Endothelial cell of umbilical vein (primary cell): ENCODE results near the gene UBE2H. TPM values are rescaled to one million over a fixed set of nuclear protein-coding genes. Genes with fewer than 3 reads are reported as not detected.

Experiments used
- BruUV-seq: library from RNA; stranded (reverse); fragments of 400-500 nt; replicated peaks from 2 replicates; lab custom pipeline; 2021; lab: Mats Ljungman, UMichigan
- CTCF ChIA-PET: fragments of 300-600, 350-600 bp; sonication (Branson Sonifier 250); formaldehyde crosslinking; loops from one replicate; lab custom pipeline; 2021; ENCODE audit warnings: antibody characterized with exemption, inconsistent platforms; lab: Charles Lee
- POLR2A ChIA-PET: fragments of 300-600, 350-600 bp; sonication (Branson Sonifier 250); formaldehyde crosslinking; loops from one replicate; lab custom pipeline; 2021; ENCODE audit warnings: antibody characterized with exemption, inconsistent platforms; lab: Charles Lee
- DNase-seq: peaks from one replicate; pipeline ENCODE4 v3.0.0-alpha.2; 2011; ENCODE audit warnings: low read depth, low spot score
- FAIRE-seq: peaks from 2 replicates; lab custom pipeline; 2011; peaks lifted over from hg19 to GRCh38; lab: Jason Lieb, UNC
- H2AFZ ChIP-seq: 2 replicates; pipeline ENCODE4 v1.6.0; 2012; ENCODE audit warnings: low read depth, low read length, control low read depth, inconsistent platforms
- H3K27ac ChIP-seq: 2 replicates; pipeline ENCODE4 v1.5.1; 2011; ENCODE audit warnings: low read depth, mild to moderate bottlenecking, control low read depth, low read length, moderate library complexity; ENCODE audit not compliant: insufficient read depth
- H3K27me3 ChIP-seq, 2 experiments: 2 replicates each; pipeline versions ENCODE4 v1.6.0 to v1.6.1; 2011; ENCODE audit warnings: low read length in 2 of 2, mixed read lengths in 1 of 2; ENCODE audit not compliant: control insufficient read depth in 2 of 2, insufficient read depth in 2 of 2
- H3K36me3 ChIP-seq, 2 experiments: 2 replicates in 1 of 2; 3 replicates in 1 of 2; pipeline ENCODE4 v1.5.1; 2011; ENCODE audit warnings: low read length in 2 of 2, mild to moderate bottlenecking in 1 of 2, moderate library complexity in 1 of 2; ENCODE audit not compliant: control insufficient read depth in 2 of 2, insufficient read depth in 2 of 2; ENCODE audit errors: extremely low read depth in 1 of 2
- H3K4me1 ChIP-seq: 3 replicates; pipeline ENCODE4 v1.5.1; 2011; ENCODE audit warnings: mild to moderate bottlenecking, low read length; ENCODE audit not compliant: control insufficient read depth, insufficient read depth; ENCODE audit errors: extremely low read depth
- H3K4me2 ChIP-seq: 2 replicates; pipeline ENCODE4 v1.6.1; 2011; ENCODE audit warnings: low read length, control low read depth, mixed read lengths; ENCODE audit not compliant: insufficient read depth
- H3K4me3 ChIP-seq, 3 experiments: fragments of 200-600 bp in 1 of 3; sonication (generic), shearing (Covaris generic) in 1 of 3; replicated peaks in 1 of 3; 2 replicates each; pipeline ENCODE4 v1.5.1; 2011 to 2016; ENCODE audit warnings: control low read depth in 3 of 3, low read length in 3 of 3, mild to moderate bottlenecking in 2 of 3, inconsistent platforms in 1 of 3, low read depth in 1 of 3, moderate library complexity in 1 of 3; ENCODE audit not compliant: insufficient read depth in 1 of 3
- H3K79me2 ChIP-seq: 2 replicates; pipeline ENCODE4 v1.6.0; 2012; ENCODE audit warnings: low read length, inconsistent platforms; ENCODE audit not compliant: control insufficient read depth, insufficient read depth
- H3K9ac ChIP-seq: replicated peaks from 2 replicates; pipeline ENCODE3; 2011; ENCODE audit warnings: low read length, control low read depth; ENCODE audit not compliant: insufficient read depth; ENCODE audit errors: extremely low read depth
- H3K9me1 ChIP-seq: replicated peaks from 3 replicates; pipeline ENCODE4 v1.6.0; 2011; ENCODE audit warnings: mild to moderate bottlenecking, low read length; ENCODE audit not compliant: control insufficient read depth, insufficient read depth; ENCODE audit errors: extremely low read depth
- H3K9me3 ChIP-seq: replicated peaks from 2 replicates; pipeline ENCODE4 v1.5.1; 2012; ENCODE audit warnings: low read length, inconsistent platforms; ENCODE audit not compliant: control insufficient read depth, insufficient read depth
- H4K20me1 ChIP-seq: replicated peaks from 2 replicates; pipeline ENCODE3; 2011; ENCODE audit warnings: mild to moderate bottlenecking, low read length; ENCODE audit not compliant: control insufficient read depth, insufficient read depth; ENCODE audit errors: extremely low read depth
- CTCF ChIP-seq, 2 donors: IDR thresholded peaks; 1 replicate in 1 of 2; 2 replicates in 1 of 2; pipeline ENCODE4 v1.5.1; 2011; ENCODE audit warnings: low read length in 2 of 2, mild to moderate bottlenecking in 2 of 2, moderate library complexity in 2 of 2, control low read depth in 1 of 2, inconsistent platforms in 1 of 2, low read depth in 1 of 2; ENCODE audit not compliant: insufficient read depth in 1 of 2; ENCODE audit errors: extremely low read depth in 1 of 2
- FOS ChIP-seq: IDR thresholded peaks from 2 replicates; pipeline ENCODE4 v1.6.1; 2011; ENCODE audit warnings: mild to moderate bottlenecking, low read length, moderate library complexity, borderline replicate concordance; ENCODE audit not compliant: insufficient read depth
- GATA2 ChIP-seq: IDR thresholded peaks from 2 replicates; pipeline ENCODE4 v1.7.0; 2011; ENCODE audit warnings: low read depth, mild to moderate bottlenecking, moderate library complexity, mixed read lengths, low read length; ENCODE audit not compliant: insufficient read length, insufficient read depth
- JUN ChIP-seq: IDR thresholded peaks from 2 replicates; pipeline ENCODE4 v1.6.1; 2011; ENCODE audit warnings: borderline replicate concordance, low read depth; ENCODE audit not compliant: insufficient read length, insufficient read depth
- MAX ChIP-seq: IDR thresholded peaks from 2 replicates; pipeline ENCODE4 v1.6.1; 2011; ENCODE audit not compliant: insufficient read depth, insufficient read length
- MYC ChIP-seq: IDR thresholded peaks from one replicate; pipeline ENCODE4 v1.6.1; 2011; ENCODE audit warnings: mild to moderate bottlenecking, low read depth, low read length
- POLR2A ChIP-seq: IDR thresholded peaks from 2 replicates; pipeline ENCODE4 v1.6.1; 2012; ENCODE audit warnings: low read depth, mild to moderate bottlenecking, control low read depth, low read length
- POLR2AphosphoS5 ChIP-seq: IDR thresholded peaks from 2 replicates; pipeline ENCODE4 v1.6.1; 2012; ENCODE audit warnings: low read depth, mild to moderate bottlenecking, control low read depth, low read length, moderate library complexity; ENCODE audit not compliant: insufficient read depth
- dilution Hi-C: fragments of 300-500 bp; cut with MboI; formaldehyde crosslinking; loops from one replicate; pipeline ENCODE4 v1.15.0; 2019; ENCODE audit warnings: low sequenced_read_pairs; ENCODE audit not compliant: extremely low pct_ligation_motif_present
- intact Hi-C: fragments of 100-400 bp; cut with micrococcal nuclease; formaldehyde crosslinking; loops from one replicate; pipeline ENCODE4 v1.10.0; 2022
- polyA plus RNA-seq, 4 experiments: library from polyadenylated mRNA; depleted of rRNA in 3 of 4; stranded (reverse) in 3 of 4; unstranded in 1 of 4; fragments of >200 nt; gene quantifications; 2 replicates each; pipeline versions ENCODE4 v1.2.1 to v1.2.3, GENCODE V29; 2011 to 2012; ENCODE audit warnings: missing spikeins in 1 of 4
- total RNA-seq: library from RNA; stranded (reverse); gene quantifications from 2 replicates; pipeline ENCODE4 v1.2.3, GENCODE V29; 2021

UBE2H gene
- total and polyA plus RNA-seq, 2 donors (not counting 3 experiments of a cell fraction or from before 2014, with no cell fraction given), result 51.7 to 90.1 TPM

- no peaks in the 10 kb centered on the region for H3K9me3 ChIP-seq
- DNase-seq, result no peak
- CTCF ChIA-PET, result interaction anchor here (0.9 kb wide), 1 partner anchor 85 kb away, joined by 3 read pairs; no protein-coding TSS in a partner anchor
- dilution Hi-C loops, result no loop called here
- no TSS peak for BruUV-seq
- peak; percentile 31 for FAIRE-seq
- intact Hi-C loops, result no loop called here
- H4K20me1 ChIP-seq, result peaks cover 2% of the 10 kb centered on the region
- peaks cover 33% of the 10 kb centered on the region for H3K79me2 ChIP-seq
- TF ChIP-seq JUN, result no peak
- no peak for TF ChIP-seq FOS
- TF ChIP-seq GATA2, result no peak
- TF ChIP-seq MAX, result no peak
- no peak for TF ChIP-seq MYC
- TF ChIP-seq POLR2A, result no peak
- no peak for TF ChIP-seq CTCF (IDR thresholded peaks at IDR 0.05; ENCODE audit: extremely low read depth in 1 of 2, insufficient read depth in 1 of 2, low read depth in 1 of 2, low read length in 2 of 2)
- no peak for TF ChIP-seq POLR2AphosphoS5
- H3K27ac ChIP-seq, result no peak overlapping the region
- peaks cover 3 to 5% of the 10 kb centered on the region in 2 experiments for H3K36me3 ChIP-seq
- H2AFZ ChIP-seq, result no peak overlapping the region
- H3K4me2 ChIP-seq, result no peak overlapping the region
- no peaks in the 10 kb centered on the region for H3K27me3 ChIP-seq
- peaks cover 14% of the 10 kb centered on the region for H3K4me1 ChIP-seq
- H3K9me1 ChIP-seq, result no peaks in the 10 kb centered on the region
- no peak overlapping the region for H3K4me3 ChIP-seq
- POLR2A ChIA-PET, result no interaction called here
- H3K9ac ChIP-seq, result no peak overlapping the region
Measured at GRCh38 chr7:129925416-129926002, 27.3 kb downstream of the UBE2H start.
